ENCODE data around the gene OR6B2. TPM values are rescaled to one million over a fixed set of nuclear protein-coding genes. Genes with fewer than 3 reads are reported as not detected.

OR6B2 gene
- total RNA-seq (2014; rRNA removed; shearing (Covaris generic)): not detected in 2 replicates
- not detected in 2 replicates for total RNA-seq (2022)
- not detected for Bru-seq, nascent RNA
- not detected for BruChase-seq, experiment 1, labeled RNA remaining after a 6-hour chase
- not detected for BruChase-seq, experiment 2, labeled RNA remaining after a 2-hour chase
- long read RNA-seq: 0 reads

DNA sequence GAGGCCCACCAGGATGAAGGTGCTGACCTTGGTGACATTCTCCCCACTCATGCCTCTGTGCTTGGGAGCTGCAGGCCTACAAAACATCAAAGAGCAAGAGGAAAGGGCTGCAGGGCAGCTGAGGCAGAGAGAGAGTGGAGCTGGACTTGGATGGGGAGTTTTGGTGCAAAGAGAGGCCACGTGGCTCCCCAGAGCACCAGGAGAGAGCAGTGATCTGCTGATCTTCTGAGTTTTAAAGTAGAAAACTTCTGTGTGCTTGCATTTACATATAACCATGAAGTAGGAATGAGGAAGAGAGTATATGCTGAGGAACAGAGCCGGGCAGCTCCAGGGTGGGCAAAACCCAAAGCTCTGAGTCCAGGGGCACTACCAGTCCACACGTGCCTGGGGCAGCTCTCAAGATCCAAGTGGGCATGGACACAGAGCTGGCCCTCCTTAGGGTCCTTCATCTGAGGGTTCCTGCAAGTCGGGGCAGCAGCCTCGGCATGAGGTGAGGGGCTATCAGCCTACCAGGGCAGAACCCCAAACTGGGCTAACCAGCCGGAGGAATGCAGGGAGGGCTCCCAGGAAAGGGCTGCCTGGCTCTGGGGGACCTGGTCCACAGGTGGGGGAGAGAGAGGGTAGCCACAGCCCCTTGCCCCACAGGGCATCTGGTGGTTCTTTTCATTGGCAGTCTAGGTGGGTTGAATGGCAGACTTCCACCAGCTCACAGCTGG is at the start of gene OR6B2:
Gene OR6B2 (minus strand): TSS at position 51 of the 716 bp plus-strand sequence. CDS start 0 bp downstream, at position 51.
- H3K36me3 ChIP-seq (ENCODE audit: insufficient read depth, low read length): no peaks in the 10 kb centered on the region
- no peak within 1 kb of the TSS for H3K4me2 ChIP-seq (ENCODE audit: low read length)
- no peaks in the 10 kb centered on the region for H3K9me2 ChIP-seq (ENCODE audit: insufficient read depth, low read length)
- no peak within 1 kb of the TSS for H2AFZ ChIP-seq (ENCODE audit: low read length)
- H3K4me3 ChIP-seq (ENCODE audit: low read depth, low read length, poor library complexity, severe bottlenecking): no peak within 1 kb of the TSS
- H3K27ac ChIP-seq (ENCODE audit: low read depth, low read length, poor library complexity, severe bottlenecking): no peak within 1 kb of the TSS
- no peaks in the 10 kb centered on the region for H3K79me2 ChIP-seq (ENCODE audit: insufficient read depth, low read depth, low read length)
- no peaks in the 10 kb centered on the region for H4K20me1 ChIP-seq (ENCODE audit: insufficient read depth, low read length)
- H3K9me3 ChIP-seq (ENCODE audit: low read length): no peaks in the 10 kb centered on the region
- ChIA-PET POLR2A (no interaction called here), CTCF (ENCODE audit: unreplicated experiment) (no interaction called here)
- TF ChIP-seq, protein P1, sequence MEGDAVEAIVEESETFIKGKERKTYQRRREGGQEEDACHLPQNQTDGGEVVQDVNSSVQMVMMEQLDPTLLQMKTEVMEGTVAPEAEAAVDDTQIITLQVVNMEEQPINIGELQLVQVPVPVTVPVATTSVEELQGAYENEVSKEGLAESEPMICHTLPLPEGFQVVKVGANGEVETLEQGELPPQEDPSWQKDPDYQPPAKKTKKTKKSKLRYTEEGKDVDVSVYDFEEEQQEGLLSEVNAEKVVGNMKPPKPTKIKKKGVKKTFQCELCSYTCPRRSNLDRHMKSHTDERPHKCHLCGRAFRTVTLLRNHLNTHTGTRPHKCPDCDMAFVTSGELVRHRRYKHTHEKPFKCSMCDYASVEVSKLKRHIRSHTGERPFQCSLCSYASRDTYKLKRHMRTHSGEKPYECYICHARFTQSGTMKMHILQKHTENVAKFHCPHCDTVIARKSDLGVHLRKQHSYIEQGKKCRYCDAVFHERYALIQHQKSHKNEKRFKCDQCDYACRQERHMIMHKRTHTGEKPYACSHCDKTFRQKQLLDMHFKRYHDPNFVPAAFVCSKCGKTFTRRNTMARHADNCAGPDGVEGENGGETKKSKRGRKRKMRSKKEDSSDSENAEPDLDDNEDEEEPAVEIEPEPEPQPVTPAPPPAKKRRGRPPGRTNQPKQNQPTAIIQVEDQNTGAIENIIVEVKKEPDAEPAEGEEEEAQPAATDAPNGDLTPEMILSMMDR (conservative IDR thresholded peaks at IDR 0.05; ENCODE audit: low read length): no peak
- TF ChIP-seq EZH2phosphoT487 (IDR thresholded peaks at IDR 0.05; ENCODE audit: borderline replicate concordance, low read depth, low read length): no peak
- intact Hi-C loops (cut with micrococcal nuclease; ENCODE audit: unreplicated experiment): no loop called here
- BruUV-seq (replicated peaks): no TSS peak
- no peaks in the 10 kb centered on the region for H3K4me1 ChIP-seq (ENCODE audit: insufficient read depth, low read length, poor library complexity, severe bottlenecking)
- DNase-seq (ENCODE audit: low spot score): no peak

DNA sequence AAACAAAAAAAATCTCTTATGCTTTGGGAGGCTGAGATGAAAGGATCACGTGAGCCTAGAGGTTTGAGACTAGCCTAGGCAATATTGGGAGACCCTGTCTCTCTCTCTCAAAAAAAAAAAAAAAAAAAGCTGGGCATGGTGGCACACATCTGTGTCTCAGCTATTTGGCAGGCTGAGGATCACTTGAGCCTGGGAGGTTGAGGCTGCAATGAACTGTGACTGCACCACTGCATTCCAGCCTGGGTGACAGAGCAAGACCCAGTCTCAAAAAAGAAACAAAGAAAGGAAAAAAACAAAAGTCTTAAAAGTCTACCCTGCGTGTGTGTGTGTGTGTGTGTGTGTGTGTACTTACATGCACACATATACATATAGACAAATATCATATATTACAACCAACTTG is 48.4 kb upstream of the OR6B2 start:
- intact Hi-C loops (cut with micrococcal nuclease; ENCODE audit: unreplicated experiment): no loop called here
- no peak overlapping the region for H3K27ac ChIP-seq (ENCODE audit: low read depth, low read length, poor library complexity, severe bottlenecking)
- CTCF ChIA-PET (ENCODE audit: unreplicated experiment): no interaction called here
- TF ChIP-seq, protein P1 (conservative IDR thresholded peaks at IDR 0.05; ENCODE audit: low read length): no peak
- TF ChIP-seq EZH2phosphoT487 (IDR thresholded peaks at IDR 0.05; ENCODE audit: borderline replicate concordance, low read depth, low read length): no peak
- H2AFZ ChIP-seq (ENCODE audit: low read length): no peak overlapping the region
- no peaks in the 10 kb centered on the region for H3K79me2 ChIP-seq (ENCODE audit: insufficient read depth, low read depth, low read length)
- H4K20me1 ChIP-seq (ENCODE audit: insufficient read depth, low read length): 0 out of 2 replicates have a peak, but pooled peaks cover 1% of the 10 kb centered on the region
- POLR2A ChIA-PET: interaction anchor here (0.6 kb wide), 1 partner anchor 1478 kb away, joined by 3 read pairs; no protein-coding TSS in a partner anchor
- no TSS peak for BruUV-seq (replicated peaks)
- H3K4me3 ChIP-seq (ENCODE audit: low read depth, low read length, poor library complexity, severe bottlenecking): no peak overlapping the region
- H3K36me3 ChIP-seq (ENCODE audit: insufficient read depth, low read length): no peaks in the 10 kb centered on the region
- DNase-seq (ENCODE audit: low spot score): no peak
- H3K9me3 ChIP-seq (ENCODE audit: low read length): peaks cover 15% of the 10 kb centered on the region
- H3K4me1 ChIP-seq (ENCODE audit: insufficient read depth, low read length, poor library complexity, severe bottlenecking): no peaks in the 10 kb centered on the region
- no peaks in the 10 kb centered on the region for H3K9me2 ChIP-seq (ENCODE audit: insufficient read depth, low read length)
- H3K4me2 ChIP-seq (ENCODE audit: low read length): no peak overlapping the region

DNA sequence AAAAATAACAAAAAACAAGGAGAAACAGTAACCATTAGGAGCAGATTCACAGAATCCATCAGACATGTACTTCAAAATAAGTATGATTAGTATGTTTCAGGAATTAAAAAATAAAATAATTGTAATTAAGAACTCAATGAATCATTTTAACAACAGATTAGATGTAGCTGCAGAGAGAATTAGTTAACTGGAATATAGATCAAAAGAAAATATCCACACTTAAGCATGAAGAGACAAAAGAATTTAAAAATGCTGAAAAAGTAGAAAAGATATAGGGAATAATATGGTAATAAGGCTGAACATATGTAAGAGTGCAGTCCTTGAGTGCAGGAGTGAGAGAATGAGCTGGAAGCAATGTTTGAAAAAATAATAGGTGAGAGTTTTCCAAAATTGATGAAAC is 47.2 kb upstream of the OR6B2 start:
- POLR2A ChIA-PET: interaction anchor here (0.7 kb wide), 1 partner anchor 25 kb away, joined by 3 read pairs; no protein-coding TSS in a partner anchor
- TF ChIP-seq EZH2phosphoT487 (IDR thresholded peaks at IDR 0.05; ENCODE audit: borderline replicate concordance, low read depth, low read length): no peak
- TF ChIP-seq, protein P1 (conservative IDR thresholded peaks at IDR 0.05; ENCODE audit: low read length): no peak
- Histone ChIP-seq H3K9me3 (ENCODE audit: low read length) (peaks cover 15% of the 10 kb centered on the region), H4K20me1 (ENCODE audit: insufficient read depth, low read length) (no peaks in the 10 kb centered on the region), H3K4me1 (ENCODE audit: insufficient read depth, low read length, poor library complexity, severe bottlenecking) (no peaks in the 10 kb centered on the region), H3K79me2 (ENCODE audit: insufficient read depth, low read depth, low read length) (no peaks in the 10 kb centered on the region), H2AFZ (ENCODE audit: low read length) (no peak overlapping the region), H3K36me3 (ENCODE audit: insufficient read depth, low read length) (no peaks in the 10 kb centered on the region), H3K9me2 (ENCODE audit: insufficient read depth, low read length) (no peaks in the 10 kb centered on the region), H3K27ac (ENCODE audit: low read depth, low read length, poor library complexity, severe bottlenecking) (no peak overlapping the region), H3K4me3 (ENCODE audit: low read depth, low read length, poor library complexity, severe bottlenecking) (no peak overlapping the region), H3K4me2 (ENCODE audit: low read length) (no peak overlapping the region)
- DNase-seq (ENCODE audit: low spot score): peak; percentile 4
- intact Hi-C loops (cut with micrococcal nuclease; ENCODE audit: unreplicated experiment): no loop called here
- no TSS peak for BruUV-seq (replicated peaks)
- CTCF ChIA-PET (ENCODE audit: unreplicated experiment): interaction anchor here (0.6 kb wide), 1 partner anchor 137 kb away, joined by 3 read pairs; no protein-coding TSS in a partner anchor

All from OCI-LY7 (cell line).